Measurements from ENCODE around the gene TBL3.

The TBL3 gene

DNA sequence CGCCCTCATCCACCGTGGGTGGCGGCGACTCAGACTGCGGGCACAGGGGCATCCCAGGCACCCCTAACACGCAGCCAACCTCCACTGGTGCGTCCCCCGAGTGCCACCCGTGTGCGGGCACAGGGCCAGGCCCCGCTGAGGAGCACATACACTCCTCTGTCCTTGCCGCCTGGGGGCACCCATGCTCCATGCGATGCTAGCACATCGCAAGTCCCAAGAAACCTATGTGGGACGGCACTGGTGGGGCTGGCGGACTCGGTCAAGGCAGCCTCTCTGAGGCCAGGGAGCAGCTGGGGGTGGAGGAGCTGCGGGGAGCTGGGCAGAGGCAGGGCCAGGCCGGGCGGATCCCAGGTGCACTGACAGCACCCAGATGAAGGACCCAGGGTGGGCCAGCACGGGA lies 33.8 kb downstream of the TBL3 start:
- Histone ChIP-seq H3K4me1 (ENCODE audit: control insufficient read depth, insufficient read depth, low read length) (peaks cover 28% of the 10 kb centered on the region), H3K4me3 (ENCODE audit: low read depth, low read length) (no peak overlapping the region)

DNA sequence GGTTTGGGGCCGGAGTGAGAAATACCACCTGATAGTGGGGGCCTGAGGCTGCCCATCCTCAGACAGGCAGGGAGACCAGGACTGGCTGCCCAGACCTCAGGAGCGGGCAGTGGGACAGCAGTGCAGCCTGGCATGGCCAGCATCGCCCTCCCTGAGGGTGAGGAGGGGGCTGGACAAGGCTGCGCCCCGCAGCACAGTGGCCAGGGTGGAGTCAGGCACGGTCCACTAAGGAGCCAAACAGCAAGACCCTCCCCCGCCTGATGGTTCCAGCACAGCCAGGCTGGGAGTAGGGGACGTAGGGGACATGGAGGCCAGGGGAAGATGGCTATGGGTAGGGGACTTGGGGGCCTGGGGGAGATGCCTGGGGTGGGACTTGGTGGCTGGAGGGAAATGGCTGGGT lies 34.5 kb downstream of the TBL3 start:
- no peak overlapping the region for H3K4me3 ChIP-seq (ENCODE audit: low read depth, low read length)
- TF ChIP-seq ZNF146 (tag by site-specific recombination; IDR thresholded peaks at IDR 0.05) = no peak
- TF ChIP-seq, protein P1, sequence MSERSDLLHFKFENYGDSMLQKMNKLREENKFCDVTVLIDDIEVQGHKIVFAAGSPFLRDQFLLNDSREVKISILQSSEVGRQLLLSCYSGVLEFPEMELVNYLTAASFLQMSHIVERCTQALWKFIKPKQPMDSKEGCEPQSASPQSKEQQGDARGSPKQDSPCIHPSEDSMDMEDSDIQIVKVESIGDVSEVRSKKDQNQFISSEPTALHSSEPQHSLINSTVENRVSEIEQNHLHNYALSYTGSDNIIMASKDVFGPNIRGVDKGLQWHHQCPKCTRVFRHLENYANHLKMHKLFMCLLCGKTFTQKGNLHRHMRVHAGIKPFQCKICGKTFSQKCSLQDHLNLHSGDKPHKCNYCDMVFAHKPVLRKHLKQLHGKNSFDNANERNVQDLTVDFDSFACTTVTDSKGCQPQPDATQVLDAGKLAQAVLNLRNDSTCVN (tag by site-specific recombination; optimal IDR thresholded peaks at IDR 0.05) = peak; percentile 0
- CTCF ChIA-PET = interaction anchor here (1.3 kb wide), 1 partner anchor 46 kb away, joined by 3 read pairs; no protein-coding TSS in a partner anchor
- H3K4me1 ChIP-seq (ENCODE audit: control insufficient read depth, insufficient read depth, low read length) = peaks cover 29% of the 10 kb centered on the region
- no peaks in the 10 kb centered on the region for H3K9me3 ChIP-seq (ENCODE audit: control insufficient read depth, insufficient read depth, low read depth, low read length)
- POLR2A ChIA-PET = no interaction called here
- no peak overlapping the region; the same call in 1 of the 2 replicates for H3K27ac ChIP-seq (ENCODE audit: extremely low read depth, low read depth, low read length)
- H3K36me3 ChIP-seq (ENCODE audit: control insufficient read depth in 2 of 2, insufficient read depth in 1 of 2, low read length in 2 of 2) = peaks cover 0 to 52% of the 10 kb centered on the region in 2 experiments; a peak in 2 of 3 replicates

More for the DNA sequence above, 33.8 kb downstream of the TBL3 start:
- peak overlapping the region; percentile 34; the same call in 1 of the 2 replicates for H3K27ac ChIP-seq (ENCODE audit: extremely low read depth, low read depth, low read length)
- CTCF ChIA-PET = interaction anchor here (0.5 to 2.8 kb wide), 4 partner anchors 19 to 1261 kb away, joined by 3 to 28 read pairs (median 4); partner anchors contain the start of gene GFER
- H3K36me3 ChIP-seq (ENCODE audit: control insufficient read depth in 2 of 2, insufficient read depth in 1 of 2, low read length in 2 of 2) = peaks cover 0 to 58% of the 10 kb centered on the region in 2 experiments; a peak in 2 of 3 replicates
- POLR2A ChIA-PET = interaction anchor here (1.1 to 2.1 kb wide), 3 partner anchors 12 to 149 kb away, joined by 3 to 19 read pairs (median 7); partner anchors contain the start of gene TRAF7
- no peaks in the 10 kb centered on the region for H3K9me3 ChIP-seq (ENCODE audit: control insufficient read depth, insufficient read depth, low read depth, low read length)
- TF ChIP-seq HIC1 (tag by site-specific recombination; IDR thresholded peaks at IDR 0.05) (peak; percentile 57; the same call in 1 of the 2 replicates), ZNF394 (tag by site-specific recombination; IDR thresholded peaks at IDR 0.05; ENCODE audit: borderline replicate concordance) (peak; percentile 93), ZNF660 (tag by site-specific recombination; IDR thresholded peaks at IDR 0.05) (no peak), KLF1 (tag by site-specific recombination; IDR thresholded peaks at IDR 0.05) (0 out of 2 replicates have a peak, but pooled peaks have one; percentile 12), EGR2 (tag by site-specific recombination; IDR thresholded peaks at IDR 0.05; ENCODE audit: low read depth) (0 out of 2 replicates have a peak, but pooled peaks have one; percentile 25), ZXDB (tag by site-specific recombination; IDR thresholded peaks at IDR 0.05) (peak; percentile 17; the same call in 1 of the 2 replicates), GLIS2 (tag by site-specific recombination; IDR thresholded peaks at IDR 0.05) (0 out of 2 replicates have a peak, but pooled peaks have one; percentile 21), ZFHX2 (tag by site-specific recombination; conservative IDR thresholded peaks at IDR 0.05) (peak; percentile 57), MYNN (tag by site-specific recombination; IDR thresholded peaks at IDR 0.05; ENCODE audit: borderline replicate concordance) (no peak)
- TF ChIP-seq, protein P2, sequence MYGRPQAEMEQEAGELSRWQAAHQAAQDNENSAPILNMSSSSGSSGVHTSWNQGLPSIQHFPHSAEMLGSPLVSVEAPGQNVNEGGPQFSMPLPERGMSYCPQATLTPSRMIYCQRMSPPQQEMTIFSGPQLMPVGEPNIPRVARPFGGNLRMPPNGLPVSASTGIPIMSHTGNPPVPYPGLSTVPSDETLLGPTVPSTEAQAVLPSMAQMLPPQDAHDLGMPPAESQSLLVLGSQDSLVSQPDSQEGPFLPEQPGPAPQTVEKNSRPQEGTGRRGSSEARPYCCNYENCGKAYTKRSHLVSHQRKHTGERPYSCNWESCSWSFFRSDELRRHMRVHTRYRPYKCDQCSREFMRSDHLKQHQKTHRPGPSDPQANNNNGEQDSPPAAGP (tag by site-specific recombination; IDR thresholded peaks at IDR 0.05) = 0 out of 2 replicates have a peak, but pooled peaks have one; percentile 16
- TF ChIP-seq, protein P3, sequence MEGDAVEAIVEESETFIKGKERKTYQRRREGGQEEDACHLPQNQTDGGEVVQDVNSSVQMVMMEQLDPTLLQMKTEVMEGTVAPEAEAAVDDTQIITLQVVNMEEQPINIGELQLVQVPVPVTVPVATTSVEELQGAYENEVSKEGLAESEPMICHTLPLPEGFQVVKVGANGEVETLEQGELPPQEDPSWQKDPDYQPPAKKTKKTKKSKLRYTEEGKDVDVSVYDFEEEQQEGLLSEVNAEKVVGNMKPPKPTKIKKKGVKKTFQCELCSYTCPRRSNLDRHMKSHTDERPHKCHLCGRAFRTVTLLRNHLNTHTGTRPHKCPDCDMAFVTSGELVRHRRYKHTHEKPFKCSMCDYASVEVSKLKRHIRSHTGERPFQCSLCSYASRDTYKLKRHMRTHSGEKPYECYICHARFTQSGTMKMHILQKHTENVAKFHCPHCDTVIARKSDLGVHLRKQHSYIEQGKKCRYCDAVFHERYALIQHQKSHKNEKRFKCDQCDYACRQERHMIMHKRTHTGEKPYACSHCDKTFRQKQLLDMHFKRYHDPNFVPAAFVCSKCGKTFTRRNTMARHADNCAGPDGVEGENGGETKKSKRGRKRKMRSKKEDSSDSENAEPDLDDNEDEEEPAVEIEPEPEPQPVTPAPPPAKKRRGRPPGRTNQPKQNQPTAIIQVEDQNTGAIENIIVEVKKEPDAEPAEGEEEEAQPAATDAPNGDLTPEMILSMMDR (tag by site-specific recombination; IDR thresholded peaks at IDR 0.05) = peak; percentile 85

Measured in HEK293 (cell line).